ENCODE measurements around the gene NEK5.
"Not testable (repeated sequence)": the region's sequence is repeated elsewhere in the genome, so short reads cannot be mapped to it uniquely, and the experiment has no call there.

DNA sequence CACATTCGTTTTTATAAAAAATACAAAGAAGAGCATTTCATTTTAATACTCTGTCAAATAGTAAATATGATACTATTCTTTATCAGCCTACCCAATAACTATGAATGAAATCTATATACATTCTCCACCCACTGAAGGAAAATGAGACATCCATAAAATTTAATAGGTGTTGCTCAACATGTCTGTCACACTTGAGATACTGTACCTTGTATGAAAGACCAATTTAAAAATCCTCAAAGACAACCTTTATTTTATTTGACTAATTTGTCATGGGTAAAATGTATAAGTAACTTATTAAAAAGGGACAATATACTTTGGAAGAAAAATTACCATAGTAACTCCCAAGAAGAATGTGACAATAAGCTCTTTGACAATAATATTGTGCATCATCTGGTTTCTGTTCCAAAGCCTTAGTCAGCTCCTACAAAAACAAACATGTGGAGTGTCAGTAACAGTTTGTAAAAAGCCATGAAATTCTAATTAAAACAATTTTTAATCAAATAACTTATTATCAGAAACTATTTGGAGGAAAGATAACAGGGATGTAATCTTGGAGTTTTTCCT, 42.0 kb upstream of the NEK5 start:
- not testable (repeated sequence) for TF ChIP-seq EZH2 (IDR thresholded peaks at IDR 0.05; ENCODE audit: borderline replicate concordance, low read depth, low read length, severe bottlenecking)
- TF ChIP-seq, protein P1, sequence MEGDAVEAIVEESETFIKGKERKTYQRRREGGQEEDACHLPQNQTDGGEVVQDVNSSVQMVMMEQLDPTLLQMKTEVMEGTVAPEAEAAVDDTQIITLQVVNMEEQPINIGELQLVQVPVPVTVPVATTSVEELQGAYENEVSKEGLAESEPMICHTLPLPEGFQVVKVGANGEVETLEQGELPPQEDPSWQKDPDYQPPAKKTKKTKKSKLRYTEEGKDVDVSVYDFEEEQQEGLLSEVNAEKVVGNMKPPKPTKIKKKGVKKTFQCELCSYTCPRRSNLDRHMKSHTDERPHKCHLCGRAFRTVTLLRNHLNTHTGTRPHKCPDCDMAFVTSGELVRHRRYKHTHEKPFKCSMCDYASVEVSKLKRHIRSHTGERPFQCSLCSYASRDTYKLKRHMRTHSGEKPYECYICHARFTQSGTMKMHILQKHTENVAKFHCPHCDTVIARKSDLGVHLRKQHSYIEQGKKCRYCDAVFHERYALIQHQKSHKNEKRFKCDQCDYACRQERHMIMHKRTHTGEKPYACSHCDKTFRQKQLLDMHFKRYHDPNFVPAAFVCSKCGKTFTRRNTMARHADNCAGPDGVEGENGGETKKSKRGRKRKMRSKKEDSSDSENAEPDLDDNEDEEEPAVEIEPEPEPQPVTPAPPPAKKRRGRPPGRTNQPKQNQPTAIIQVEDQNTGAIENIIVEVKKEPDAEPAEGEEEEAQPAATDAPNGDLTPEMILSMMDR (IDR thresholded peaks at IDR 0.05; ENCODE audit: borderline replicate concordance, extremely low read depth, low read length, poor library complexity, severe bottlenecking) = not testable (repeated sequence)
